Esophagus muscularis mucosa (tissue), 4 donors: ENCODE measurements around the gene ANO10. TPM values are rescaled to one million over a fixed set of nuclear protein-coding genes. Genes with fewer than 3 reads are reported as not detected.

Experiments used
- DNase-seq: peaks from one replicate; pipeline ENCODE4 v3.0.0-alpha.2; 2017; ENCODE audit errors: extremely low spot score
- H3K27ac ChIP-seq, 4 donors: fragments of 200-600 bp; sonication (generic); replicated peaks in 1 of 4; 1 replicate in 3 of 4; 2 replicates in 1 of 4; pipeline ENCODE4 v1.5.1; 2016 to 2019; ENCODE audit warnings: mild to moderate bottlenecking in 1 of 4
- H3K27me3 ChIP-seq, 4 donors: fragments of 200-600 bp; sonication (generic); one replicate each; pipeline versions ENCODE4 v1.5.1 to v1.6.0; 2016 to 2019
- H3K36me3 ChIP-seq, 4 donors: fragments of 200-600 bp; sonication (generic); one replicate each; pipeline ENCODE4 v1.5.1; 2016 to 2019
- H3K4me1 ChIP-seq, 4 donors: fragments of 200-600 bp; sonication (generic); one replicate each; pipeline ENCODE4 v1.5.1; 2016 to 2019
- H3K4me3 ChIP-seq, 4 donors: fragments of 200-600 bp; sonication (generic); 1 replicate in 2 of 4; 2 replicates in 2 of 4; pipeline ENCODE4 v1.5.1; 2016 to 2019; ENCODE audit warnings: mild to moderate bottlenecking in 4 of 4, moderate library complexity in 1 of 4
- H3K9me3 ChIP-seq, 4 donors: fragments of 200-600 bp; sonication (generic); 1 replicate in 3 of 4; 2 replicates in 1 of 4; pipeline ENCODE4 v1.5.1; 2016 to 2019
- EP300 ChIP-seq: sonication (generic); formaldehyde crosslinking; IDR thresholded peaks from one replicate; pipeline ENCODE4 v1.6.1; 2017; ENCODE audit warnings: antibody characterized with exemption
- POLR2A ChIP-seq: fragments of 450-650 bp; IDR thresholded peaks from one replicate; pipeline ENCODE4 v1.6.1; 2017; ENCODE audit warnings: antibody characterized with exemption, moderate library complexity, mild to moderate bottlenecking, low read depth
- POLR2AphosphoS5 ChIP-seq, 2 donors: sonication (generic); formaldehyde crosslinking; IDR thresholded peaks; one replicate each; pipeline ENCODE4 v1.6.1; 2017; ENCODE audit warnings: antibody characterized with exemption in 2 of 2
- WGBS: methylation state at CpG from one replicate; pipeline ENCODE4 v1.1.5; 2018; 5-methylcytosine and 5-hydroxymethylcytosine counted together
- intact Hi-C: fragments of 100-400 bp; cut with DNase I; formaldehyde crosslinking; loops from one replicate; pipeline ENCODE4 v1.15.1; 2023
- total RNA-seq, 4 donors: library from RNA; depleted of rRNA; stranded (reverse); fragments of >200 nt; gene quantifications; one replicate each; pipeline versions ENCODE4 v1.1.0 to v1.2.1, GENCODE V29; 2016
- TF ChIP-seq, protein P1 (sequence below), 3 experiments: fragments of 200-600 bp in 2 of 3; fragments of 450-650 bp in 1 of 3; sonication (generic) in 2 of 3; IDR thresholded peaks; one replicate each; pipeline ENCODE4 v1.5.1; 2017 to 2019; ENCODE audit warnings: antibody characterized with exemption in 3 of 3, mild to moderate bottlenecking in 2 of 3, moderate library complexity in 1 of 3

ANO10 gene
- total RNA-seq, 4 donors from 2014 or later, result 19.2 to 26.2 (median 24.0) TPM

DNA sequence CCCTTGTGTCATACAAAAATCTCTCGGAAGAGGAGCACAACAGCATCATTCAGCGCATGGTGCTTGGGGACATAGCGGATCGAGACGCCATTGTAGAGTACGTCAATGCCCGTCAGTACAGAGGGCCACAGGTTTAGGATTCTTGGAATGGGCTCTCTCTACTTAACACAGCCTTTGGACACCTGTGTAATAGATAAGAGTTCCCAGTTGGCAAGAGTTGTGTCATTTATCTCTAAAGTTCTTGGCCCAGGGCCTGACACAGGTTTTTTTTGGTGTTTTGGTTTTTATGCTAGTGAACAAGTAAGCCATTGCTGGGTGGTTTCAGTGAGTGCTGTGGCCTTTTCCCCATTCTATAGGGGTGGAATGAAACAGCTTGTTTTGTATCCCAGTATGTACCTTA lies 281.4 kb downstream of the ANO10 start:
- 91% methylated on average over 7 of the region's 7 CpGs for WGBS
- intact Hi-C loops, result no loop called here
- TF ChIP-seq, protein P1, sequence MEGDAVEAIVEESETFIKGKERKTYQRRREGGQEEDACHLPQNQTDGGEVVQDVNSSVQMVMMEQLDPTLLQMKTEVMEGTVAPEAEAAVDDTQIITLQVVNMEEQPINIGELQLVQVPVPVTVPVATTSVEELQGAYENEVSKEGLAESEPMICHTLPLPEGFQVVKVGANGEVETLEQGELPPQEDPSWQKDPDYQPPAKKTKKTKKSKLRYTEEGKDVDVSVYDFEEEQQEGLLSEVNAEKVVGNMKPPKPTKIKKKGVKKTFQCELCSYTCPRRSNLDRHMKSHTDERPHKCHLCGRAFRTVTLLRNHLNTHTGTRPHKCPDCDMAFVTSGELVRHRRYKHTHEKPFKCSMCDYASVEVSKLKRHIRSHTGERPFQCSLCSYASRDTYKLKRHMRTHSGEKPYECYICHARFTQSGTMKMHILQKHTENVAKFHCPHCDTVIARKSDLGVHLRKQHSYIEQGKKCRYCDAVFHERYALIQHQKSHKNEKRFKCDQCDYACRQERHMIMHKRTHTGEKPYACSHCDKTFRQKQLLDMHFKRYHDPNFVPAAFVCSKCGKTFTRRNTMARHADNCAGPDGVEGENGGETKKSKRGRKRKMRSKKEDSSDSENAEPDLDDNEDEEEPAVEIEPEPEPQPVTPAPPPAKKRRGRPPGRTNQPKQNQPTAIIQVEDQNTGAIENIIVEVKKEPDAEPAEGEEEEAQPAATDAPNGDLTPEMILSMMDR (IDR thresholded peaks at IDR 0.05), result no peak
- TF ChIP-seq POLR2A (no peak), EP300 (no peak), POLR2AphosphoS5 (IDR thresholded peaks at IDR 0.05) (no peak)

DNA sequence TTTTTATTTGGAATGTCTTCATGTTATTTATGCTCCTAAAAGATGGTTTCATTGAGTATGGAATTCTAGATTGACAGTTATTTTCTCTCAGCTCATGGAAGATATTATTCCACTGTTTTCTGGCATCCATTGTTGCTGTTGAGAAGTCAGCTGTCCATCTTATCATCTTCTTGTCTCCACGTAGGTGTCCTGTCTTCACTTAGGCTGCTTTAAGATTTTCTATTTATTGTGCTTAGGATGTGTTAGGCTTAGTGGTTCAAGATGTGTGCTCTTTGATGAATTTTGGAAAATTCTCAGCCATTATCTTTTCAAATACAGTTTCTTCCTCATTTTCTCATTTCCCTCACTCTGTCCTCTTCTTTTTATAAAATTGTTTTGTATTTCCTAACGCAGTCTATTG lies 283.5 kb downstream of the ANO10 start:
- intact Hi-C loops, result no loop called here
- Histone ChIP-seq H3K27me3 (no peaks in the 10 kb centered on the region), H3K27ac (no peak overlapping the region), H3K4me3 (no peak overlapping the region), H3K4me1 (peaks cover 0 to 2% (median 0%) of the 10 kb centered on the region in 4 donors), H3K9me3 (peaks cover 0 to 45% (median 37%) of the 10 kb centered on the region in 4 donors), H3K36me3 (peaks cover 28 to 98% (median 85%) of the 10 kb centered on the region in 4 donors)
- WGBS, result 98% methylated on average over 2 of the region's 2 CpGs
- no peak for DNase-seq
- TF ChIP-seq EP300 (no peak), POLR2A (no peak)

More for the DNA sequence above, 281.4 kb downstream of the ANO10 start:
- Histone ChIP-seq H3K4me1 (peaks cover 0 to 8% (median 0%) of the 10 kb centered on the region in 4 donors), H3K9me3 (peaks cover 0 to 41% (median 37%) of the 10 kb centered on the region in 4 donors), H3K27ac (no peak overlapping the region), H3K4me3 (no peak overlapping the region), H3K27me3 (no peaks in the 10 kb centered on the region), H3K36me3 (peaks cover 41 to 98% (median 85%) of the 10 kb centered on the region in 4 donors)
- no peak for DNase-seq

DNA sequence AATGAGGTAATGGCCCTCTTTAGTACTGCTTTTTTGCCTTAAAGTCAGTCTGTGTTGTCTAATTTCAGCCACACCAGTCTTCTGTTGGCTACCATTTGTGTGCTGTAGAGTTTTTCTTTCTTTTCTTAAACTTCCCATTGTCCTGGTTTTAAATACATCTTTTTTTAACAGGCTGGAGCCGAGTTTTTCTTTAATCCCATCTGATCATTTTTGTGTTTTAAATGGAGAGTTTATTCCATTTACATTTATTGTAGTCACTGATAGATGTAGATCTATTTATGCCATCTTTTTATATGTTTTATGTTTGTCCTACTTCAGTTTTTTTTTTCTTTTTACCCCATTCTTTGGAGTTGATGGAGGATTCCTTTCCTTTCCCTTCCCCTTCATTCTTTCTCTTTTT lies 286.0 kb downstream of the ANO10 start:
- WGBS, result 100% methylated on average over 1 of the region's 1 CpG
- Histone ChIP-seq H3K27me3 (no peaks in the 10 kb centered on the region), H3K4me3 (no peak overlapping the region), H3K4me1 (peaks cover 0 to 12% (median 8%) of the 10 kb centered on the region in 4 donors), H3K27ac (no peak overlapping the region), H3K36me3 (peaks cover 16 to 85% (median 68%) of the 10 kb centered on the region in 4 donors), H3K9me3 (peaks cover 0 to 45% (median 37%) of the 10 kb centered on the region in 4 donors)
- DNase-seq, result no peak
- intact Hi-C loops, result no loop called here
- no peak for TF ChIP-seq POLR2AphosphoS5 (IDR thresholded peaks at IDR 0.05)
- TF ChIP-seq, protein P1 (IDR thresholded peaks at IDR 0.05), result no peak
- TF ChIP-seq EP300, result no peak

DNA sequence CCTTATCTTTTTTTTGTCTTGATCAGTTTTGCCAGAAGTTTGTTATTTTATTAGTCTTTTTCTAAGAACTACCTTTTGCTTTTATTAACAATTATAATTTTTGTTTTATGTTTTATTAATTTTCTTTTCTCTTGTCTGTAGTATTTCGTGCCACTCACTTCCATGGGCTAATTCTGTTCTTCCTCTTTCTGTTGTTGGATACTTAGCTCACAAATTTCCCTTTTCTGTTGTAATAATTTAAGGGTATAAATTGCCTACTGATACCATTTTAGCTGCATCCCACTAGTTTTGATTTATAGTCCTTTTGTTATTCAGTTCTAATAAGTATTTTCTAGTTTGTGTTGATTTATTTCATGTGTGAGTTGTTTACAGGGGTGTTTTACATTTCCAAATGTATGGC lies 286.8 kb downstream of the ANO10 start:
- intact Hi-C loops, result no loop called here
- DNase-seq, result no peak
- 82% methylated on average over 1 of the region's 1 CpG for WGBS
- Histone ChIP-seq H3K27me3 (no peaks in the 10 kb centered on the region), H3K27ac (no peak overlapping the region), H3K4me1 (peaks cover 0 to 18% (median 11%) of the 10 kb centered on the region in 4 donors), H3K4me3 (no peak overlapping the region), H3K9me3 (peaks cover 0 to 45% (median 37%) of the 10 kb centered on the region in 4 donors), H3K36me3 (peaks cover 8 to 77% (median 61%) of the 10 kb centered on the region in 4 donors)
- TF ChIP-seq POLR2A (no peak), POLR2AphosphoS5 (IDR thresholded peaks at IDR 0.05) (no peak), EP300 (no peak)
- TF ChIP-seq, protein P1 (IDR thresholded peaks at IDR 0.05), result no peak

DNA sequence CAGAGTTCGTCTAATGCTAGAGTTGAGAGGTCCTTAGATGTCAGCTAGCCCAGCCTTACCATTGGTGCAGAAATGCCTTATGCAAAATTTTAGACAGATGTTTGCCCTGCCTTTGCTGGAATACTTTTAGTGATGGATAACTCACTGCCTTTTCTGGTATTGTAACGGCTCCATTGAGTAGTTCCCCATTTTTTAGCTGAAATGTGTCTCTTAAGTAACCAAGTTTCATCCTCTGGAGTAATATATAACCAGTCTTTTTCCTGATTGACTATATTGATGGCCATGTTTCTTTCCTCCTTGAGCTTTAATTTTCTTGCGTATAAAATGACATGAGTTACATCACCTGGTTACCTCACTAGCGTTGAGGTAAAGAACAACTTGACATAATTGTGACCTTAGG lies 290.4 kb downstream of the ANO10 start:
- DNase-seq, result no peak
- H3K9me3 ChIP-seq, result peaks cover 0 to 14% (median 10%) of the 10 kb centered on the region in 4 donors

More for the DNA sequence above, 290.4 kb downstream of the ANO10 start:
- TF ChIP-seq POLR2AphosphoS5 (IDR thresholded peaks at IDR 0.05), result no peak
- TF ChIP-seq, protein P1 (IDR thresholded peaks at IDR 0.05), result no peak
- no peak for TF ChIP-seq POLR2A
- TF ChIP-seq EP300, result no peak
- Histone ChIP-seq H3K4me1 (peaks cover 24 to 47% (median 35%) of the 10 kb centered on the region in 4 donors), H3K4me3 (no peak overlapping the region), H3K27me3 (no peaks in the 10 kb centered on the region), H3K27ac (no peak overlapping the region), H3K36me3 (peaks cover 4 to 42% (median 33%) of the 10 kb centered on the region in 4 donors)
- intact Hi-C loops, result no loop called here
- WGBS, result 83% methylated on average over 4 of the region's 4 CpGs
